Suppressor macrophage treated with lipopolysaccharide for 4 hours (primary cell): ENCODE data around the gene DLX1.
A peak's percentile ranks its signal among the peaks of the same experiment; 100 is the strongest.
"Not testable (repeated sequence)": the region's sequence is repeated elsewhere in the genome, so short reads cannot be mapped to it uniquely, and the experiment has no call there.

Experiments used
- DNase-seq: peaks from one replicate; pipeline ENCODE4 v3.0.0-alpha.2; 2020

DLX1 gene

GRCh38 chr2:172099472-172100079 is 14.3 kb downstream of the DLX1 start:
- DNase-seq, result no peak

DNA sequence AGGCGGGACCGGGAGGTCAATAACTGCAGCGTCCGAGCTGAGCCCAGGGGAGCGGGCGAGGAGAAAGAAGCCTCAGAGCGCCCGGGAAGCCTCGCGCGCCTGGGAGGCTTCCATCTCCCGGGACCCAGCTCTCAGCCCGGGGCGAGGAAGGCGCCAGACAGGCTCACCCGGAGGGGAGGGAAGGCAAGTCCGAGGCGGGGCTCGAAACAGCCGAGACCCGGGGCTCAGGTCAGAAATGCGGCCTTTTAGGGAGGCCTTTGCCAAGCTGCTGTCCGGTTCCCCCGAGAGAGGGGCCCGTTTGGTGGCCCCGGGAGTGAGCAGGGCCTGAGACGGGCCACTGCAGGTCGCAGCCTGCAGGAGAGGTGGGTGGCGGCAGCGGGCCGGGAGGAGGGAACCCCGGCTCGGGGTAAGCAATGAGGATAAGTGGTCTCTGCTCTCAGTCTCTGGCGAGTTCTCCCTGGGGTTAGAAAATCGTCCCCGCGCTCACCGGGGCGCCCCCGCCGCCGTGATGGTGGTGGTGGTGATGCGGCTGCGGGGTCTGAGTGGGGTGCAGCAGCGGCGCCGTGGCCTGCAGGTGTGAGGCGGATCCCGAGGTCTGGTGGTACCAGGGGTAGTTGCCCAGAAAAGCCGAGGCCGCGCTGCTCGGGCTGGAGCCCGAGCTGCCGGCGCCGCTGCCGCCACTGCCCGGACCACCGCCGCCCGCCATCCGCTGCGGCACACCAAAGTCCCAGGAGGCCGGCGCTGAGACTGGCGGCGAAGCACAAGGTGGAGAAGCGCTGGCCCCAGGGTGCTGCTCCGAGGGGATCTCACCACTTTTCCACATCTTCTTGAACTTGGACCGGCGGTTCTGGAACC is 15.0 kb downstream of the DLX1 start:
- DNase-seq, result no peak

- no peak for DNase-seq
Measured at GRCh38 chr2:172100935-172101820, 15.9 kb downstream of the DLX1 start.

DNA sequence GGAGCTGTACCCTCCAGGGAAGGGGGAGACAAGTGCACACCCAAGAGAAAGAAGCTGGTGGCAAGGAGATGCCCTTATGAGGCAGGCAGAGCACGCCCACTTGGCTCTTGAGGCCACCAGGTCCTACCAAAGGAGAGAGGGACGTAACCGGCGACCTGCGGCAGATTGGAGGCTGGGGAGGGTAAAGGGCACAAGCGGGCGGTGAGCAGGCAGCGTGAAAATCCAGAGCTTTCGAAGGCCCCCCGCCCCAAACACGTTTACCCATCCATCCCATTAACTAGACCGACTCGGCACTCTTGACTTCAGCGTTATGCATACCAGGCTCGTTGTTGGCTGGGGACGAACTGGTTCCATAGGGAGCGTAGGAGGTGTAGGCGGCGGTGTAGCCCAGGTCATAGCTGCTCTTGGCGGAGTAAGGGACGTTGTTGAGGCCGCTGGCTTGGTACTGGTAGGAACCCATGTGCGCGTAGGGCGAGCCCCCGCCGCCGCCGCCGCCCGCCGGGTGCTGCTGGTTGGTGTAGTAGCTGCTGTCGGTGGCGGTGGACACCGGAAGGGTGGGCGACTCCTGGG is 16.6 kb downstream of the DLX1 start:
- no peak for DNase-seq

DNA sequence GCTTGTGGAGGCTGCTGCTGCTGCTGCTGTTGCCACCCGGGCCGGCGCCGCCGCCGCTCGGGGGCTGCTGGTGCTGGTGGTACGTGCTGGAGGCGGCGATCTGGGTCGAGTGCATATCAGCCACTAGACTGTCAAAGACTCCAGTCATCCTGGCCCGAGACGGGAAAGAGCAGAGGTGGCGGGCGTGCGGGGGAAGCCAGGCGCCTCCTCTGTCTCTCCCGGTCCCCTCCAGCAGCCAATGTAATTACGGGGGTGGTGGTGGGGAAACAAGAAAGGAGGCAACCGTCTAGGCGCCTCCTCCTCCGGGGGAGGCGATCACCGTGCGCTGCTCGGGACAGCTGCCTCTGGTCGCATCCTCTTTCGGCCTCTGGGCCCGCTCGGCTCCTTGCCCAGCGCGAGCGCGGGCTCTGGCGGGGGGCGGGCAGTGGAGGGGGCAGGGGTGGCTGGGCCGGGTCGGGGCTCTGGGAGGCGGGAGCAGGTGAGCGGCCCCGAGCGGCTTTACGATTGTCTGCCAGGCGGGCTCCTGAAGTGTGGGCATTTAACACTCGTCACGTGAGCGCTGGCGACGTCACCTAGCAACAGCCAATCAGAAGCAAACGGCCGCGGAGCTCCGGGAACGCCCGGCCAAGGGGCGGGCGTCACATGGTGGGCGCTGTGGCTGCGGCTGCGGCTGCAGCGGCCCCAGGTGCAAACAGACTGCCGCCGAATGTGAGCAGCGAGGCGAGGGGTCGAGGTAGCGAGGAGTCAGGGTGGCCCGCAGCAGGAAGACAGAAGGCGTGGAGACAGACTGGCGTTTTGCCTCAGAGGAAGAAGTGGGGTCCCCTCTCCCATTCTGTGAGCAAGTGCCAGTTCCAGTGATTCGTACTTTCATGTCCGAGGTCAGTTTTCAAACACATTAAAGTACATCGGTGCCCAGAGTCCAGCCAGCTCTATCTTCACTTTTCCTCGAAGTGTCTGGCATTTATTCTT is 17.4 kb downstream of the DLX1 start, which contains the start of gene DLX2:
TSS of gene DLX2 (minus strand) at position 510 of the 969 bp plus-strand sequence. CDS start at position 148, 362 bp downstream.
- peak; percentile 82 for DNase-seq

DNA sequence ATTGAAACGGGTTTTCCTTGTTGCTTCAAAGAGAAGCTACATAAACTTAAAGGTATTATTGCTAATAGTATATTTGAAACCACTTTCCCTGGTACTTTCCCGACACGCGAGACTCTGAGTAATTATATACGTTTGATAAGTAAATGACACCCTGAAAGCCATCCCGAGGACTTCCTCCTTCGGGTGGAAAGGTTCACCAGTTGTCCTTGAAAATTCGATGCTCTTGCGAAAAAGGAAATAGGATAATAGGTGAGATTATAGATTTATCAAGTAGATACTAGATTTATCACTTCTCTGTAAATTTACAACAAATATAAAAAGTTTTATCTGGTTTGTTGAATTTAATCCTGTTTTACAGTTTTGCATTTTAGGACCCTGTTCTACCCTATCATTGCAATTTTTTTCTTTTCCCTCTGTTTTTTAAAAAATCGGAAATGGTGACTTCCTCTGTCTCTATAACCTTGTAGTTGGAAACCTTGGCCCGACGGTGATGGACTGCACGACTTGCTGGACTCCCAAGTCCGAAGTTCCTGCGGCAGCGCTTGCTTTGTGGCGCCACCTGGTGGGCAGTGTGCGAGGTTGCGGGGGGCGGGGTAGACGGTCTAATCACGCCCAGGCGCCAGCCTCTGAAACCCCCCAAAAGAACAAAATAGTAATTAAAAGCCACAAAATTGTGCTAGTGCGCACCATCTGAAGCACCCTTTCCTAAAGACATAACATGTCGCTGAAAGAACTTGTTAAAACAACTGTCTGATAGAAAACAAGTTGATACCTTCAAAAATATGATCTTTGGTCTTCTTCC is 18.4 kb downstream of the DLX1 start:
- peak; percentile 91 for DNase-seq

DNA sequence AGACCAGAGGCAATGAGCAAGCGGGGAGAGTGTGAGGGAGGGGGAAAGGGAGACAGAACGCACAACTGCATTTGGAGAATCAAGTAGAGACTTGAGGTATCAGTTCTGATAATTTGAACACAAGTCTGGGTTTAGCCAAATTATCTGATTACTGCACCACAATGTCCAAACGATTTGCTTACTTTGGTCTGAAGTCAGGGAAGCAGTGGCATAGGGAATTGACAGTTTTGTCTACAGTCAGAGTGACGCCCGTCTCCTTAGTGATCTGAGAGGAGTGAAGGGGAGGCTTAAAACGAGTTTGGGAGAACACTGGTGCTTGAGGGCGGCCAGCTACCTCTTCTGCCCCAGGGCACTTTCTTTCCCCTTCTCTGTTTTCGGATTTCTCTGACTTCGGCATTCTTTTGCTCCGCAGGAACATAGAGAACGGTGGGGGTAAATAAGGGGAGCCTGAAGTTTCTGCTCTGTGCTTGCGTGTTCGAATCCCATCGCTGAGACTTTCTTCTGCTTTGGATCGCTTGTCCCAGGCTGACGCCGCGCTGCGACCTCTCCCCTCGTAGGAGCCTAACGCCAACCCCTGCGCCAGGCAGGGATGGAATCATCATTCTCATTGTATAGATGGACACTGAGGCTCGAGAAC is 20.3 kb downstream of the DLX1 start:
- DNase-seq, result no peak

GRCh38 chr2:172106108-172106961 is 21.0 kb downstream of the DLX1 start:
- peak; percentile 56 for DNase-seq

- no peak for DNase-seq
Measured at GRCh38 chr2:172107690-172108586, 22.6 kb downstream of the DLX1 start.

DNA sequence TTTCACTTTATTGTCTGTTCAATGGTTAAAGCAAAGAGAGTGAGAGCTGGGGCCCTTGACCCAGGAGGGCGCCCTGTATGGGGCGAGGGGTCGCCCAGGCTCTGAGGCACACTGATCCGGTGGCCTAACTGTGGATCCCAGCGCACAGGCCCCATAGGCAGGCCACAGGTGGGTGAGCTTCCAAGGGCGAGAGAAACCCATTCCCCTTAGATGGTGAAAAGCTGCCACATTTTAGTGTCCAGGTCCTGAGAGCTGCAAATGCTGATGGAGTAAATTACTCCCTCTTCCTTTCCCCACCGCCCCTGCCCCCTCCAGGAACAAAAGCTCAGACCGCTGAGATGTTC is 23.3 kb downstream of the DLX1 start:
- DNase-seq, result no peak

GRCh38 chr2:172109256-172109987 is 24.1 kb downstream of the DLX1 start:
- no peak for DNase-seq

DNA sequence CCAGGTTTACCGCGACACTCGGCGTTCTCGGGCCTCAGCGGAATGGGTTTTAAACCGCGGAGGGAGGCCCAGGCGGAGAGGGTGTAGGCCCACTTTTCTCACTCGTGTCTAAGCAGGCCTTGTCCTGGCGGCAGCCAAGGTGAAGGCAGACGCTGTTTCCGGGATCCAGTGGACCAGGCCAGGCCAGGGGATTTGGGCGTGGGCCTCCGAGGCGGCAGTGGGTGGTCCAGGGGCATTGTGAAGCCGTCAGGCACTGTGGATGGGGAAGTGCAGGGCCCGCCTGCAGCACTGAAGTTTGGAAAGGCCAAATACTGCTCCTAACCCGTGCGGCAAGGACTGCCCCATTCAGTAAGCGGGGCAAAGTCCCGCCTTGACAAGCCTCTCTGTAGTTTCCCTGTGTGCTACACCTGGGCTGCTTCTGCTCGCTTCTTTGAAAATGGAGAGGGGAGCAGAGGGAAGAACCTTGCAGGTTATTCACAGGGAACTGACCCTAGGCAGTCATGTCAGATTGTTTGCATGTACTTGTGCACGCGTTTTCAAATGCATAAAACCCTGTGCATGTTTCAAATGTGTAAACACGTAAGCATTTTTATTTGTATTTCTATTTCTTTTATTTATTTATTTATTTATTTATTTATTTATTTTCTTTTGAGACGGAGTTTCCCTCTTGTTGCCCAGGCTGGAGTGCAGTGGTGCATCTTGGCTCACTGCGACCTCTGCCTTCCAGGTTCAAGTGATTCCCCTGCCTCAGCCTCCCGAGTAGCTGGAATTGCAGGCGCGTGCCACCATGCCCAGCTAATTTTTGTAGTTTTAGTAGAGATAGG is 24.9 kb downstream of the DLX1 start:
- no peak for DNase-seq

GRCh38 chr2:172113617-172114016 is 28.3 kb downstream of the DLX1 start:
- no peak for DNase-seq

- not testable (repeated sequence) for DNase-seq
Measured at GRCh38 chr2:172114176-172114575, 28.9 kb downstream of the DLX1 start.

DNA sequence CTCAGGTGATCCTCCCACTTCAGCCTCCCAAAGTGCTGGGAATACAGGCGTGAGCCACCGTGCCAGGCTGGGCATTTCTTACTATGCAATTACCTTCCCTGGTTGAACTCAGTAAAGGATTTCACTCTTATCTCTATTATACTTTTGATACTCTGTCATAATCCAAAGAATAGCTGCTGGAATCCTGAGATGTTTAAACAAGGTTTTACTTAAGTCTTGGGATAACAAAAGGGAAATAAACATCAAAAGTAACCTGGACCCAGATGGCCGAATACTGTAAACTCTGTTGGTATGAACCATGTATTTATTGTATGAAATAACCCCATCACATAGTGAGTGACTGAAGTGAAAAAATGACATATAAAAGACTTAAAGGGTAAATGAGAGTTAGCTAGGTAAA is 29.3 kb downstream of the DLX1 start:
- no peak for DNase-seq

DNA sequence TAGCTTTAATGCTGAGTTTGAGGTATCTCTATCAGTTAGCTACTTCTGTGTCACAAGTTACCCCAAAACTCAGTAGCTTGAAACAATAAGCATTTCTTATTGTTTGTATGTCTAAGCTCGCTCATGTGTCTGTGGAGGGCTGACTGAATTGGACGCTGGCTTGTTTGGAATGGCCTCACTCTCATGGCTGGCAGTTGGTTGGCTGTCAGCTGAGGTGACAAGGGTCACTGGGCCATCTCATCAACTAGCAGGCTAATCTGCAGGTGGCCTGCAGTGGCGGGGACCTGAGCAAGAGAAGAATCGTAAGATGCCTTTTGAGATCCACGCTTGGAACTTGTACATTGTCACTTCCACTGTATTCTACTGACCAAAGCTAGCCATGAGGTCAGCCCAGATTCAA is 30.8 kb downstream of the DLX1 start:
- DNase-seq, result no peak

DNA sequence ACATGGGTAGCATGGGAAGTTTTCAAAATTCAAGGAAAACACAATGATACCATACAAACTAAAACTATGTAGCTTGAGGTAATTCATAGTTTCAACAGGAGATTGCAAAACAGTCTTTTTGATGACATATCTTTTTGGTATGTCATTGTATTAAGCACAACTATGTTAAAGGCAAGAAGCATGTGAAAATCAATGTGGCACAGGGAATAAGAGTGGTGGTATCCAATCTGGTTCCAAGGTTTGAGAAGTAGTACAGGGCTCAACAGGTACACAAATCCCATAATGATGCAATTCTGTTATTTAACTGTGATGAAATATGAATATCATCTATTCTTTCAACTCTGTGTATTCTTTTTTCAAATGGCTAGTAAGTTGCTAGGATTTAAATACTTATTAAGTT is 33.8 kb downstream of the DLX1 start:
- DNase-seq, result no peak
